ENCODE data around the gene DTL.
A peak's percentile ranks its signal among the peaks of the same experiment; 100 is the strongest.

DTL gene

GRCh38 chr1:212012034-212012740 lies 23.4 kb upstream of the DTL start:
- Histone ChIP-seq H3K27me3 (ENCODE audit: low read length) (no peaks in the 10 kb centered on the region), H3K4me2 (ENCODE audit: low read depth, low read length, poor library complexity, severe bottlenecking) (no peak overlapping the region), H3K9me3 (ENCODE audit: insufficient read depth, low read length) (no peaks in the 10 kb centered on the region), H3K79me2 (ENCODE audit: insufficient read depth, low read length) (no peaks in the 10 kb centered on the region), H3K4me3 (ENCODE audit: insufficient read depth, low read length, poor library complexity, severe bottlenecking) (no peak overlapping the region), H3K36me3 (ENCODE audit: low read length) (peaks cover 20% of the 10 kb centered on the region; the same call in 1 of the 2 replicates), H3K9ac (ENCODE audit: low read length) (no peak overlapping the region), H3K27ac (ENCODE audit: low read depth, low read length) (no peak overlapping the region), H4K20me1 (ENCODE audit: low read depth, low read length) (no peaks in the 10 kb centered on the region), H3K9me2 (replicated peaks; ENCODE audit: insufficient read depth, low read length) (no peaks in the 10 kb centered on the region), H3F3A (ENCODE audit: insufficient read depth) (peaks cover 7% of the 10 kb centered on the region; the same call in 1 of the 2 replicates), H2AFZ (ENCODE audit: low read depth, low read length, severe bottlenecking) (no peak overlapping the region)
- TF ChIP-seq, protein P1, sequence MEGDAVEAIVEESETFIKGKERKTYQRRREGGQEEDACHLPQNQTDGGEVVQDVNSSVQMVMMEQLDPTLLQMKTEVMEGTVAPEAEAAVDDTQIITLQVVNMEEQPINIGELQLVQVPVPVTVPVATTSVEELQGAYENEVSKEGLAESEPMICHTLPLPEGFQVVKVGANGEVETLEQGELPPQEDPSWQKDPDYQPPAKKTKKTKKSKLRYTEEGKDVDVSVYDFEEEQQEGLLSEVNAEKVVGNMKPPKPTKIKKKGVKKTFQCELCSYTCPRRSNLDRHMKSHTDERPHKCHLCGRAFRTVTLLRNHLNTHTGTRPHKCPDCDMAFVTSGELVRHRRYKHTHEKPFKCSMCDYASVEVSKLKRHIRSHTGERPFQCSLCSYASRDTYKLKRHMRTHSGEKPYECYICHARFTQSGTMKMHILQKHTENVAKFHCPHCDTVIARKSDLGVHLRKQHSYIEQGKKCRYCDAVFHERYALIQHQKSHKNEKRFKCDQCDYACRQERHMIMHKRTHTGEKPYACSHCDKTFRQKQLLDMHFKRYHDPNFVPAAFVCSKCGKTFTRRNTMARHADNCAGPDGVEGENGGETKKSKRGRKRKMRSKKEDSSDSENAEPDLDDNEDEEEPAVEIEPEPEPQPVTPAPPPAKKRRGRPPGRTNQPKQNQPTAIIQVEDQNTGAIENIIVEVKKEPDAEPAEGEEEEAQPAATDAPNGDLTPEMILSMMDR (IDR thresholded peaks at IDR 0.05; ENCODE audit: insufficient read depth, low read length, poor library complexity, severe bottlenecking), result peak; percentile 94
- TF ChIP-seq EZH2phosphoT487 (conservative IDR thresholded peaks at IDR 0.05; ENCODE audit: low read length), result no peak

GRCh38 chr1:212013672-212014071 lies 21.9 kb upstream of the DTL start:
- H3K79me2 ChIP-seq (ENCODE audit: insufficient read depth, low read length), result 0 out of 2 replicates have a peak, but pooled peaks cover 6% of the 10 kb centered on the region

DNA sequence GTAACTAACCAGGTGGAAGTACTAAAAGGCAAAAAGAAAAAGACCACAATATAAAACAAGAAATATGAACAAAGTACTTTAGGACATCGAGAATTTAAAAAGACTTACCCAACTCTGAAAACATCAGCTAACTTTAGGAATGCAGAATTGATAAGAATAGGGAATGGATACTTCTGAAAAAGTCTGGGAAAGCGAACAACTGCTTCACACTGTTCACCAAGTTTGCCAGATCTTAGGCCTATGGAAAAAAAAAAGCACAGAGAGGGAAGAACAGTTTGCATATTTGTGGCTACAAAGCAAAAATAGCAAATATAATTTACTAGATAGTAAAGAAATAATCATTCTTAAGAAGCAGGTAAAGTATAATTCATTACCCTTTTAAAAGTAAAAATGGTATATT lies 14.6 kb upstream of the DTL start:
- Histone ChIP-seq H3F3A (ENCODE audit: insufficient read depth) (peaks cover 7% of the 10 kb centered on the region), H3K9me2 (replicated peaks; ENCODE audit: insufficient read depth, low read length) (no peaks in the 10 kb centered on the region), H4K20me1 (ENCODE audit: low read depth, low read length) (0 out of 2 replicates have a peak, but pooled peaks cover 5% of the 10 kb centered on the region), H3K9ac (ENCODE audit: low read length) (no peak overlapping the region), H3K27ac (ENCODE audit: low read depth, low read length) (no peak overlapping the region), H3K27me3 (ENCODE audit: low read length) (no peaks in the 10 kb centered on the region), H3K4me2 (ENCODE audit: low read depth, low read length, poor library complexity, severe bottlenecking) (no peak overlapping the region), H3K4me3 (ENCODE audit: insufficient read depth, low read length, poor library complexity, severe bottlenecking) (no peak overlapping the region), H3K36me3 (ENCODE audit: low read length) (peaks cover 55% of the 10 kb centered on the region), H2AFZ (ENCODE audit: low read depth, low read length, severe bottlenecking) (no peak overlapping the region), H3K79me2 (ENCODE audit: insufficient read depth, low read length) (peaks cover 60% of the 10 kb centered on the region), H3K9me3 (ENCODE audit: insufficient read depth, low read length) (peaks cover 8% of the 10 kb centered on the region; the same call in 1 of the 2 replicates)
- no peak for TF ChIP-seq EZH2phosphoT487 (conservative IDR thresholded peaks at IDR 0.05; ENCODE audit: low read length)
- TF ChIP-seq, protein P1 (IDR thresholded peaks at IDR 0.05; ENCODE audit: insufficient read depth, low read length, poor library complexity, severe bottlenecking), result no peak

More at GRCh38 chr1:212013672-212014071, 21.9 kb upstream of the DTL start:
- no peaks in the 10 kb centered on the region for H4K20me1 ChIP-seq (ENCODE audit: low read depth, low read length)
- no peak for TF ChIP-seq EZH2phosphoT487 (conservative IDR thresholded peaks at IDR 0.05; ENCODE audit: low read length)
- TF ChIP-seq, protein P1 (IDR thresholded peaks at IDR 0.05; ENCODE audit: insufficient read depth, low read length, poor library complexity, severe bottlenecking), result no peak
- H3F3A ChIP-seq (ENCODE audit: insufficient read depth), result peaks cover 7% of the 10 kb centered on the region; the same call in 1 of the 2 replicates
- H3K9ac ChIP-seq (ENCODE audit: low read length), result no peak overlapping the region
- H3K9me2 ChIP-seq (replicated peaks; ENCODE audit: insufficient read depth, low read length), result no peaks in the 10 kb centered on the region
- no peaks in the 10 kb centered on the region for H3K27me3 ChIP-seq (ENCODE audit: low read length)
- no peak overlapping the region for H3K4me2 ChIP-seq (ENCODE audit: low read depth, low read length, poor library complexity, severe bottlenecking)
- no peaks in the 10 kb centered on the region for H3K9me3 ChIP-seq (ENCODE audit: insufficient read depth, low read length)
- no peak overlapping the region for H3K27ac ChIP-seq (ENCODE audit: low read depth, low read length)
- peaks cover 30% of the 10 kb centered on the region; the same call in 1 of the 2 replicates for H3K36me3 ChIP-seq (ENCODE audit: low read length)
- no peak overlapping the region for H2AFZ ChIP-seq (ENCODE audit: low read depth, low read length, severe bottlenecking)
- H3K4me3 ChIP-seq (ENCODE audit: insufficient read depth, low read length, poor library complexity, severe bottlenecking), result no peak overlapping the region

Measured in SU-DHL-6 (cell line).